CD4-positive, alpha-beta memory T cell (primary cell): ENCODE data around the gene DTHD1. TPM values are rescaled to one million over a fixed set of nuclear protein-coding genes. Genes with fewer than 3 reads are reported as not detected.

Experiments used
- CTCF ChIA-PET: fragments of 350-600 bp; sonication (Branson Sonifier 250); formaldehyde crosslinking; loops from one replicate; lab custom pipeline; 2021; ENCODE audit warnings: inconsistent platforms; ENCODE audit not compliant: partially characterized antibody; lab: Charles Lee
- POLR2A ChIA-PET: fragments of 350-600 bp; sonication (Branson Sonifier 250); formaldehyde crosslinking; loops from one replicate; lab custom pipeline; 2021; ENCODE audit not compliant: partially characterized antibody; lab: Charles Lee
- DNase-seq, 5 donors: peaks; one replicate each; pipeline versions ENCODE4 v3.0.0 to v3.0.0-alpha.2; 2020 to 2022; ENCODE audit warnings: mixed read lengths in 1 of 5
- H3K27ac ChIP-seq: one replicate; pipeline ENCODE4 v1.7.0; 2013; ENCODE audit warnings: low read depth, low read length
- H3K27me3 ChIP-seq: 2 replicates; pipeline ENCODE4 v1.7.0; 2013; ENCODE audit warnings: mild to moderate bottlenecking, low read length, moderate library complexity; ENCODE audit not compliant: insufficient read depth
- H3K36me3 ChIP-seq: 2 replicates; pipeline ENCODE4 v1.7.0; 2013; ENCODE audit warnings: mild to moderate bottlenecking, low read length, moderate library complexity; ENCODE audit not compliant: insufficient read depth
- H3K4me1 ChIP-seq: 2 replicates; pipeline ENCODE4 v1.7.0; 2013; ENCODE audit warnings: mild to moderate bottlenecking, low read length, moderate library complexity; ENCODE audit not compliant: insufficient read depth
- H3K4me3 ChIP-seq, 2 donors: one replicate each; pipeline ENCODE4 v1.7.0; 2013; ENCODE audit warnings: low read length in 2 of 2, mild to moderate bottlenecking in 1 of 2
- H3K9me3 ChIP-seq, 2 donors: one replicate each; pipeline ENCODE4 v1.7.0; 2013; ENCODE audit warnings: low read length in 2 of 2, control low read depth in 1 of 2; ENCODE audit not compliant: control insufficient read depth in 1 of 2
- H3K27ac Mint-ChIP-seq, 7 donors: one replicate each; pipeline ENCODE4 v1.8.0; 2020 to 2021; ENCODE audit warnings: mixed read lengths in 7 of 7, mild to moderate bottlenecking in 6 of 7, inconsistent platforms in 3 of 7, moderate library complexity in 3 of 7
- H3K27me3 Mint-ChIP-seq, 2 donors: one replicate each; pipeline ENCODE4 v1.8.0; 2020 to 2021; ENCODE audit warnings: mixed read lengths in 2 of 2
- H3K36me3 Mint-ChIP-seq, 2 donors: one replicate each; pipeline ENCODE4 v1.8.0; 2020 to 2021; ENCODE audit warnings: mixed read lengths in 2 of 2, inconsistent platforms in 1 of 2, mild to moderate bottlenecking in 1 of 2
- H3K4me1 Mint-ChIP-seq, 4 donors: one replicate each; pipeline ENCODE4 v1.8.0; 2020 to 2021; ENCODE audit warnings: mixed read lengths in 4 of 4, mild to moderate bottlenecking in 1 of 4
- H3K4me3 Mint-ChIP-seq, 8 donors: one replicate each; pipeline ENCODE4 v1.8.0; 2020 to 2021; ENCODE audit warnings: mixed read lengths in 8 of 8, mild to moderate bottlenecking in 7 of 8, moderate library complexity in 6 of 8, inconsistent platforms in 3 of 8
- H3K9me3 Mint-ChIP-seq, 8 donors: one replicate each; pipeline ENCODE4 v1.8.0; 2020 to 2021; ENCODE audit warnings: mixed read lengths in 8 of 8, mild to moderate bottlenecking in 5 of 8, inconsistent platforms in 3 of 8, moderate library complexity in 1 of 8
- intact Hi-C: fragments of 100-400 bp; cut with micrococcal nuclease; formaldehyde crosslinking; loops from one replicate; pipeline ENCODE4 v1.15.1; 2023
- polyA plus RNA-seq, 2 donors: library from polyadenylated mRNA; unstranded; fragments of 300-500 nt; fragmentation: Illumina TruSeq; gene quantifications; one replicate each; pipeline ENCODE4 v1.2.3, GENCODE V29; 2021
- total RNA-seq, 2 experiments: library from RNA; stranded (reverse); gene quantifications; one replicate each; pipeline ENCODE4 v1.2.3, GENCODE V29; 2021

Gene DTHD1
- total and polyA plus RNA-seq, 4 experiments from 2014 or later = 0.16 to 1.4 (median 1.2) TPM; not detected in 1

- Histone ChIP-seq H3K4me3 (no peak overlapping the region), H3K9me3 (no peaks in the 10 kb centered on the region), H3K4me1 (no peaks in the 10 kb centered on the region), H3K36me3 (no peaks in the 10 kb centered on the region), H3K27me3 (no peaks in the 10 kb centered on the region), H3K27ac (no peak overlapping the region)
- Mint-ChIP-seq H3K4me3 (no peak overlapping the region), H3K9me3 (no peaks in the 10 kb centered on the region), H3K36me3 (no peaks in the 10 kb centered on the region), H3K27ac (peak overlapping the region in 2 of 7 donors; percentile 23 to 32), H3K4me1 (peaks cover 8 to 13% (median 8%) of the 10 kb centered on the region in 4 donors), H3K27me3 (no peaks in the 10 kb centered on the region)
- intact Hi-C loops = loop anchor here (2.0 to 5.0 kb wide), 2 partner anchors 1033 to 1217 kb away; no protein-coding TSS in a partner anchor
- POLR2A ChIA-PET = interaction anchor here (1.9 to 2.0 kb wide), 2 partner anchors 49 to 106 kb away, joined by 8 to 10 read pairs; partner anchors contain the start of gene ARAP2
- CTCF ChIA-PET = interaction anchor here (0.7 to 4.2 kb wide), 12 partner anchors 10 to 114 kb away, joined by 3 to 105 read pairs (median 4); no protein-coding TSS in a partner anchor
- DNase-seq = no peak
Measured at GRCh38 chr4:36349938-36350549, 68.6 kb downstream of the DTHD1 start.

GRCh38 chr4:36351082-36351666 is 69.8 kb downstream of the DTHD1 start:
- POLR2A ChIA-PET = interaction anchor here (1.9 kb wide), 1 partner anchor 48 kb away, joined by 10 read pairs; no protein-coding TSS in a partner anchor
- Mint-ChIP-seq H3K4me1 (peaks cover 5 to 13% (median 7%) of the 10 kb centered on the region in 4 donors), H3K4me3 (no peak overlapping the region), H3K27me3 (peaks cover 0 to 3% of the 10 kb centered on the region in 2 donors), H3K36me3 (no peaks in the 10 kb centered on the region), H3K9me3 (no peaks in the 10 kb centered on the region), H3K27ac (peak overlapping the region in 2 of 7 donors; percentile 16 to 59)
- no peaks in the 10 kb centered on the region for H3K4me1 ChIP-seq
- no peak overlapping the region for H3K4me3 ChIP-seq
- DNase-seq = peak; percentile 65 to 73 (median 70)
- no peaks in the 10 kb centered on the region for H3K27me3 ChIP-seq
- no peaks in the 10 kb centered on the region for H3K9me3 ChIP-seq
- CTCF ChIA-PET = interaction anchor here (0.9 to 4.3 kb wide), 7 partner anchors 12 to 52 kb away, joined by 3 to 105 read pairs (median 6); no protein-coding TSS in a partner anchor
- H3K27ac ChIP-seq = no peak overlapping the region
- H3K36me3 ChIP-seq = no peaks in the 10 kb centered on the region
- intact Hi-C loops = loop anchor here (1.0 to 5.0 kb wide), 3 partner anchors 48 to 1216 kb away; no protein-coding TSS in a partner anchor

- no peak overlapping the region for H3K4me3 ChIP-seq
- H3K27ac ChIP-seq = no peak overlapping the region
- peaks cover 0 to 3% of the 10 kb centered on the region in 2 donors for H3K27me3 Mint-ChIP-seq
- peak overlapping the region in 1 of 7 donors; percentile 18 for H3K27ac Mint-ChIP-seq
- intact Hi-C loops = loop anchor here (5.0 kb wide), 1 partner anchor 1213 kb away; no protein-coding TSS in a partner anchor
- no peaks in the 10 kb centered on the region for H3K4me1 ChIP-seq
- no peaks in the 10 kb centered on the region for H3K36me3 ChIP-seq
- no peak overlapping the region for H3K4me3 Mint-ChIP-seq
- no peaks in the 10 kb centered on the region for H3K9me3 ChIP-seq
- ChIA-PET POLR2A (interaction anchor here (1.0 kb wide), 1 partner anchor 46 kb away, joined by 3 read pairs; no protein-coding TSS in a partner anchor), CTCF (interaction anchor here (1.0 to 4.3 kb wide), 4 partner anchors 10 to 48 kb away, joined by 3 to 80 read pairs (median 8); no protein-coding TSS in a partner anchor)
- no peak for DNase-seq
- no peaks in the 10 kb centered on the region for H3K27me3 ChIP-seq
- H3K36me3 Mint-ChIP-seq = no peaks in the 10 kb centered on the region
- no peaks in the 10 kb centered on the region for H3K9me3 Mint-ChIP-seq
- peaks cover 0 to 4% (median 2%) of the 10 kb centered on the region in 4 donors for H3K4me1 Mint-ChIP-seq
Measured at GRCh38 chr4:36353998-36354397, 72.6 kb downstream of the DTHD1 start.

- Mint-ChIP-seq H3K27ac (no peak overlapping the region), H3K27me3 (peaks cover 0 to 3% of the 10 kb centered on the region in 2 donors), H3K36me3 (no peaks in the 10 kb centered on the region), H3K4me1 (no peaks in the 10 kb centered on the region), H3K9me3 (no peaks in the 10 kb centered on the region), H3K4me3 (no peak overlapping the region)
- Histone ChIP-seq H3K4me3 (no peak overlapping the region), H3K9me3 (no peaks in the 10 kb centered on the region), H3K4me1 (no peaks in the 10 kb centered on the region), H3K27ac (no peak overlapping the region), H3K27me3 (no peaks in the 10 kb centered on the region), H3K36me3 (no peaks in the 10 kb centered on the region)
- intact Hi-C loops = no loop called here
- CTCF ChIA-PET = interaction anchor here (2.8 kb wide), 1 partner anchor 41 kb away, joined by 15 read pairs; no protein-coding TSS in a partner anchor
- DNase-seq = no peak
- POLR2A ChIA-PET = no interaction called here
Measured at GRCh38 chr4:36358173-36358572, 76.8 kb downstream of the DTHD1 start.

GRCh38 chr4:36360755-36361154 is 79.3 kb downstream of the DTHD1 start:
- ChIA-PET CTCF (interaction anchor here (1.4 to 1.7 kb wide), 2 partner anchors 11 to 39 kb away, joined by 3 to 7 read pairs; no protein-coding TSS in a partner anchor), POLR2A (no interaction called here)
- Mint-ChIP-seq H3K4me3 (no peak overlapping the region), H3K27ac (no peak overlapping the region), H3K4me1 (no peaks in the 10 kb centered on the region), H3K27me3 (peaks cover 0 to 3% of the 10 kb centered on the region in 2 donors), H3K36me3 (no peaks in the 10 kb centered on the region), H3K9me3 (no peaks in the 10 kb centered on the region)
- no peaks in the 10 kb centered on the region for H3K9me3 ChIP-seq
- H3K27me3 ChIP-seq = no peaks in the 10 kb centered on the region
- no peaks in the 10 kb centered on the region for H3K36me3 ChIP-seq
- H3K27ac ChIP-seq = no peak overlapping the region
- no peak for DNase-seq
- no peaks in the 10 kb centered on the region for H3K4me1 ChIP-seq
- H3K4me3 ChIP-seq = no peak overlapping the region
- intact Hi-C loops = no loop called here

- intact Hi-C loops = no loop called here
- Histone ChIP-seq H3K4me1 (no peaks in the 10 kb centered on the region), H3K4me3 (no peak overlapping the region), H3K36me3 (no peaks in the 10 kb centered on the region), H3K27ac (no peak overlapping the region), H3K9me3 (no peaks in the 10 kb centered on the region), H3K27me3 (no peaks in the 10 kb centered on the region)
- CTCF ChIA-PET = interaction anchor here (4.6 kb wide), 1 partner anchor 36 kb away, joined by 25 read pairs; no protein-coding TSS in a partner anchor
- Mint-ChIP-seq H3K4me1 (no peaks in the 10 kb centered on the region), H3K9me3 (no peaks in the 10 kb centered on the region), H3K27ac (no peak overlapping the region), H3K27me3 (no peaks in the 10 kb centered on the region), H3K36me3 (no peaks in the 10 kb centered on the region), H3K4me3 (no peak overlapping the region)
- DNase-seq = no peak
- POLR2A ChIA-PET = interaction anchor here (1.2 kb wide), 1 partner anchor 31 kb away, joined by 3 read pairs; no protein-coding TSS in a partner anchor
Measured at GRCh38 chr4:36363024-36363423, 81.6 kb downstream of the DTHD1 start.
